A673 (cell line): Measurements from ENCODE around the gene THADA. TPM values are rescaled to one million over a fixed set of nuclear protein-coding genes. Genes with fewer than 3 reads are reported as not detected.

Experiments used
- BruUV-seq: library from RNA; stranded (reverse); fragments of 400-500 nt; replicated peaks from 2 replicates; lab custom pipeline; 2021; lab: Mats Ljungman, UMichigan
- CTCF ChIA-PET: fragments of 300-600 bp; sonication (Branson Sonifier 250); formaldehyde crosslinking; loops from one replicate; lab custom pipeline; 2022; ENCODE audit warnings: antibody characterized with exemption; lab: Charles Lee
- POLR2A ChIA-PET: fragments of 300-600 bp; sonication (Branson Sonifier 250); formaldehyde crosslinking; loops from one replicate; lab custom pipeline; 2022; ENCODE audit warnings: antibody characterized with exemption; ENCODE audit not compliant: low non-redundant PET; lab: Charles Lee
- DNase-seq: peaks from one replicate; pipeline ENCODE4 v3.0.0-alpha.2; 2015; ENCODE audit warnings: low spot score
- H3K27ac ChIP-seq: fragments of 200-600 bp; sonication (generic); 2 replicates; pipeline ENCODE4 v1.5.1; 2016; ENCODE audit warnings: mixed run types, low read depth, mild to moderate bottlenecking, mixed read lengths, antibody characterized with exemption, low read length; ENCODE audit not compliant: poor library complexity, severe bottlenecking
- H3K27me3 ChIP-seq: fragments of 200-600 bp; sonication (generic); replicated peaks from 2 replicates; pipeline ENCODE4 v1.6.1; 2017; ENCODE audit warnings: mixed run types, low read depth, mild to moderate bottlenecking, mixed read lengths, antibody characterized with exemption, low read length; ENCODE audit not compliant: insufficient read depth, poor library complexity
- H3K36me3 ChIP-seq: fragments of 200-600 bp; sonication (generic); 2 replicates; pipeline ENCODE4 v1.6.1; 2016; ENCODE audit warnings: mixed run types, mild to moderate bottlenecking, mixed read lengths, antibody characterized with exemption, low read length; ENCODE audit not compliant: insufficient read depth, poor library complexity, severe bottlenecking
- H3K4me1 ChIP-seq: fragments of 200-600 bp; sonication (generic); 2 replicates; pipeline ENCODE4 v1.6.1; 2017; ENCODE audit warnings: mixed run types, mild to moderate bottlenecking, mixed read lengths, antibody characterized with exemption, low read length; ENCODE audit not compliant: insufficient read depth, poor library complexity, severe bottlenecking
- H3K4me3 ChIP-seq: fragments of 200-600 bp; sonication (generic); 2 replicates; pipeline ENCODE4 v1.5.1; 2016; ENCODE audit warnings: low read depth, mixed run types, mild to moderate bottlenecking, mixed read lengths, low read length; ENCODE audit not compliant: poor library complexity, severe bottlenecking
- H3K9me3 ChIP-seq: fragments of 200-600 bp; sonication (generic); 2 replicates; pipeline ENCODE4 v1.6.1; 2016; ENCODE audit warnings: mixed run types, low read depth, mild to moderate bottlenecking, mixed read lengths, antibody characterized with exemption, low read length; ENCODE audit not compliant: poor library complexity, severe bottlenecking
- EZH2 ChIP-seq: fragments of 200-600 bp; sonication (generic); IDR thresholded peaks from 2 replicates; pipeline ENCODE4 v1.6.1; 2017; ENCODE audit warnings: borderline replicate concordance, low read depth, mild to moderate bottlenecking, mixed read lengths, antibody characterized with exemption, low read length; ENCODE audit not compliant: poor library complexity, severe bottlenecking
- intact Hi-C: fragments of 100-400 bp; cut with micrococcal nuclease; formaldehyde crosslinking; loops from one replicate; pipeline ENCODE4 v1.10.0; 2022; ENCODE audit not compliant: unreplicated experiment
- total RNA-seq: library from RNA; stranded (reverse); gene quantifications from 2 replicates; pipeline ENCODE4 v1.2.3, GENCODE V29; 2021
- TF ChIP-seq, protein P1 (sequence below): fragments of 300-800, 200-600 bp; sonication (generic); conservative IDR thresholded peaks from 2 replicates; pipeline ENCODE4 v1.5.1; 2017; ENCODE audit warnings: low read depth, mild to moderate bottlenecking, antibody characterized with exemption, low read length, moderate library complexity, mixed read lengths

The THADA gene
- total RNA-seq, 1 experiment from 2014 or later: 39.7 TPM

- DNase-seq: no peak
- peaks cover 28% of the 10 kb centered on the region for H3K4me1 ChIP-seq
- no peak for TF ChIP-seq EZH2
- TF ChIP-seq, protein P1, sequence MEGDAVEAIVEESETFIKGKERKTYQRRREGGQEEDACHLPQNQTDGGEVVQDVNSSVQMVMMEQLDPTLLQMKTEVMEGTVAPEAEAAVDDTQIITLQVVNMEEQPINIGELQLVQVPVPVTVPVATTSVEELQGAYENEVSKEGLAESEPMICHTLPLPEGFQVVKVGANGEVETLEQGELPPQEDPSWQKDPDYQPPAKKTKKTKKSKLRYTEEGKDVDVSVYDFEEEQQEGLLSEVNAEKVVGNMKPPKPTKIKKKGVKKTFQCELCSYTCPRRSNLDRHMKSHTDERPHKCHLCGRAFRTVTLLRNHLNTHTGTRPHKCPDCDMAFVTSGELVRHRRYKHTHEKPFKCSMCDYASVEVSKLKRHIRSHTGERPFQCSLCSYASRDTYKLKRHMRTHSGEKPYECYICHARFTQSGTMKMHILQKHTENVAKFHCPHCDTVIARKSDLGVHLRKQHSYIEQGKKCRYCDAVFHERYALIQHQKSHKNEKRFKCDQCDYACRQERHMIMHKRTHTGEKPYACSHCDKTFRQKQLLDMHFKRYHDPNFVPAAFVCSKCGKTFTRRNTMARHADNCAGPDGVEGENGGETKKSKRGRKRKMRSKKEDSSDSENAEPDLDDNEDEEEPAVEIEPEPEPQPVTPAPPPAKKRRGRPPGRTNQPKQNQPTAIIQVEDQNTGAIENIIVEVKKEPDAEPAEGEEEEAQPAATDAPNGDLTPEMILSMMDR: no peak
- H3K27ac ChIP-seq: no peak overlapping the region
- no peaks in the 10 kb centered on the region for H3K36me3 ChIP-seq
- H3K9me3 ChIP-seq: no peaks in the 10 kb centered on the region
- no TSS peak for BruUV-seq
- ChIA-PET CTCF (no interaction called here), POLR2A (no interaction called here)
- no peaks in the 10 kb centered on the region for H3K27me3 ChIP-seq
- intact Hi-C loops: no loop called here
- no peak overlapping the region for H3K4me3 ChIP-seq
Observed at GRCh38 chr2:43423941-43424261, 171.9 kb downstream of the THADA start.

DNA sequence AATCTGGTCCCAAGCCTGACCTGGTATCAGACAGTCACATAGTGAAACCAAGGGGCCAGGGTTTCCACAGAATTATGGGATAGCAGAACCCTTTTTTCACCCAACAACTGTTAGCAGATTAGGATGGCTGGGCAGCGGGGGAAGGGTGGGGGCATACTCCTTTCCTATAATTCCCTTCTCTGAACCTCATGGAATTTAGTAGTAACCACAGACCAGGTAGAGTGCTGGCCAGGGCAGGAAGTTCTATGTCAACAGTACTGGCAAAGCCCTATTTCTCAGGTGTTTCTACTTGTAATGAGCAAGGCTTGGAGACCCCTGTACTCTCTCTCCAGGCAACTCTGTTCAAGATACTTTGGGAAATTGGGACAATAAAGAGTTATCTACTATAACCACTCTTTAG lies 174.6 kb downstream of the THADA start:
- TF ChIP-seq EZH2: no peak
- TF ChIP-seq, protein P1: no peak
- intact Hi-C loops: no loop called here
- CTCF ChIA-PET: no interaction called here

DNA sequence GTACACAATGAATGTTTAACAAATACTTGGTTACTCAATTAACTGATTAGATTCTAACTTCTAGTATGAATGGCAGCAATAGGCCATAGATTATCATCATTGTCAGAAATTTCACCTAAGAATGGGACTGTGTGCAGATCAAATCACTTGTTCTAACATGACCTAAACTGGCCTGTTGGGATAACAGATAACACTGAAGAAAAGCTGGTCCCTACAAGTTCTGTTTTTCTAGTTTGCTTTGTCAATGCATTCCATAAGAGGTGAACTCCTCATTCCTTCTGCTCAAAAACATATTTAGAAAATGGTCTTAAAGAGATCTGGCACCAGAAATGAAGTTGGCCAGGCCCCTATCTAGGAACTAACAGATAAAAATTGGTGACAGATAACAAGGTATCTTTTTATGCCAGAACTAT lies 175.4 kb downstream of the THADA start:
- CTCF ChIA-PET: no interaction called here
- Histone ChIP-seq H3K36me3 (no peaks in the 10 kb centered on the region), H3K9me3 (no peaks in the 10 kb centered on the region), H3K27ac (no peak overlapping the region), H3K4me1 (peaks cover 45% of the 10 kb centered on the region), H3K4me3 (no peak overlapping the region), H3K27me3 (no peaks in the 10 kb centered on the region)
- BruUV-seq: no TSS peak
- no peak for DNase-seq
- intact Hi-C loops: no loop called here
- TF ChIP-seq, protein P1: no peak
- TF ChIP-seq EZH2: no peak
- POLR2A ChIA-PET: no interaction called here

More for the DNA sequence above, 174.6 kb downstream of the THADA start:
- Histone ChIP-seq H3K9me3 (no peaks in the 10 kb centered on the region), H3K27me3 (no peaks in the 10 kb centered on the region), H3K4me1 (peaks cover 46% of the 10 kb centered on the region), H3K27ac (no peak overlapping the region), H3K4me3 (no peak overlapping the region), H3K36me3 (no peaks in the 10 kb centered on the region)
- no peak for DNase-seq
- POLR2A ChIA-PET: no interaction called here
- BruUV-seq: no TSS peak
